IPS-NIHi7 (cell line): ENCODE results near the gene SUB1.
A peak's percentile ranks its signal among the peaks of the same experiment; 100 is the strongest.
"Not testable (repeated sequence)": the region's sequence is repeated elsewhere in the genome, so short reads cannot be mapped to it uniquely, and the experiment has no call there.

ENCODE experiments used
- DNase-seq: peaks from one replicate; pipeline ENCODE4 v3.0.0; 2012; ENCODE audit warnings: mixed read lengths; ENCODE audit errors: extremely low spot score

SUB1 gene

DNA sequence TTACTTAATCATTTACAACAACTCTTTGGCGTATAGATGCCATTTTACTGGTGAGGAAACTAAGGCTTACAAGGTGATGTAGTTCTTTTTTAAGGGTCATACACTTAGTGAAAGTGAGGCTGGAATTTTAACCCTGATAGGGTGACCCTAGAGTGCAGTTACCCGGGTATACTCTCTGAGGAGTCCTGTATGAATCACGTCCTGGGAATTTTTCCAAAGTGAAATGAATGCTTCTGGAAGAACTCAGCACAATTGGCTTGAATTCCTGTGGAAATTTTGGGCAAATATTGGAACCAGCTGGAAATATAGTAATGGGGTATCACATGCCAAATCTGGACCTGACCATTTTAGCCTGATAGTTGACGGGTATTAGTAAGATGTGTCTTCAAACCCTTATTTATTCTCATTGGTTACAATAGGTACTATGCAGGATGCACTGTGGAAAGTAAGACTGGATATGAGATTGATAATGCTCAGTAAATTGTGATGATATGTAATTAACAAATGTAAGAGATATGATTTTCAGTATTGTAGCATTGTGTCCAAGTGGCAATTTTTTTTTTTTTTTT is 14.8 kb downstream of the SUB1 start:
- no peak for DNase-seq

- DNase-seq, result no peak
Measured at GRCh38 chr5:32601623-32602295, 16.4 kb downstream of the SUB1 start.

DNA sequence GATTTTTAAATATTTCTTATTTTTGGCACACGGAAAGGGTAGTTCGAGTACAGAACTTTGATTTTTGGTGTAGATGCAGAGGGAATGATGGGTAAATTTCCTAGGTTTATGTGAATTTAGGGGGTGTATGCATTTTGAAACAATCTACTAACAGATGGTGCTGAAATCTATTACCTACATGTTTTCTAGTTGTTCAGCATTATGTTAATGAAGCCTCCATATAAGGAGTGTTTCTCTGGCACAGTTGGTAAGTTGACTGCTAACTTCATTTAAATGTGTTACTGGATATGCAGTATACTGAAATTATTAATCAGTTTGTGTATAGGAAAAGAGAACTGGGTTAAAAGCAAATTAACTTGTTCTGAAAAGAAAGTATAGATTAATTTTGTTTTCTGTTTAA is 17.5 kb downstream of the SUB1 start:
- DNase-seq, result no peak

DNA sequence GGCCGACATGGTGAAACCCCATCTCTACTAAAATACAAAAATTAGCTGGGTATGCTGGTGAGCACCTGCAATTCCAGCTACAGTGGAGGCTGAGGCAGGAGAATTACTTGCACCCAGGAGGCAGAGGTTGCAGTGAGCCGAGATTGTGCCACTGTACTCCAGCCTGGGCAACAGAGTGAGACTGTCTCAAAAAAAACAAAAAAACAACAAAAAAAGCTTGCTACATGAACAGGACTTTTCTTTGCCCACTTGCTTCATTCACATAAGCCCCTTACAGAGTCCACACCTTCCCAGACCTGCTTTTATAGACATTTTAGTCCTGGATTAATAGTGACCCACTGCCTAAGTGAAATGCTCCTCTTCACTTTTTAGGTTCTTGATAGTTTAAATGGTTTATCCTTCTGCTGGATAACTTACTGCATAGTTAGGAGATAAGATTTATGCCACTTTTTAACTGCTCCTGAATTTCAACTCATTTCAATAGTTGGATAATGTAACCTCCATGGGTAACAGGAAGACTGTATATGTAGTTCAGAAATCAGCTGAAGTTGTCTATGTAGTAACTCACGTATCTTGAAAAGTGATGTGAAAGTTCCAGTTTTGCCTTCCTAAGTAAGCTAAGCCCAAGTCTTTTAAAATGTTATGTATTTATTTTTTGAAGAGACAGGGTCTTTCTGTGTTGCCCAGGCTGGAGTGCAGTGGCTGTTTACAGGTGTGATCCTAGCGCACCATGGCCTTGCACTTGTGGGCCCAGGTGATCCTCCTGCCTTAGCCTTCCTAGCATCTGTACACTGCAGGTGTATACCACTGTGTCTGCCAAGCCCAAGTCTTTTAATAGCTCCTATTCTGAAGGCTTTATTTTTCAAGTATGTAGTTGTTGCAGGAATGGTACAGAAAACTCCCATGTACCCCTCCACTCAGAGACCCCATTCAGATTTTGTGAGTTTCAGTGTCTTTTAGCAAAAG is 19.7 kb downstream of the SUB1 start:
- DNase-seq, result no peak

DNA sequence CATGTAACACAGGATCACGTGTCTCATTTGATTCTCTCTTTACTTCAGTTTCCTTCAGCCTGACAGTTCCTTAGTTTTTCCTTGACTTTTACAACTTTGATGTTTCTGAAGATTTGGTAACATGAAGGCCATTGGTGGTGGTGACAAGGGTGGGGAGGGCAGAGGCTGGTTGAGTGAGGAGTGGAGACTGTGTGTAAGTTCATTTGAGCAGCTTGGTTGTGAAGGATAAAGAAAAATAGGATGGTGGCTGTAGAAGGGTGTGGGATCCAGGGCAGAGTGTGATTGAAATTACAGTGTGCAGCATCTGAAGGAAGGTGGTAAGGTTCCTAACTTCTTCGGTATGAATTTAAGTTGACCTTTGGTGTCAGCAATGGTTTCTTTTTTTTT is 20.4 kb downstream of the SUB1 start:
- DNase-seq, result no peak

- no peak for DNase-seq
Measured at GRCh38 chr5:32612134-32612888, 27.0 kb downstream of the SUB1 start.

GRCh38 chr5:32613050-32613672 is 27.8 kb downstream of the SUB1 start:
- peak; percentile 87 for DNase-seq

DNA sequence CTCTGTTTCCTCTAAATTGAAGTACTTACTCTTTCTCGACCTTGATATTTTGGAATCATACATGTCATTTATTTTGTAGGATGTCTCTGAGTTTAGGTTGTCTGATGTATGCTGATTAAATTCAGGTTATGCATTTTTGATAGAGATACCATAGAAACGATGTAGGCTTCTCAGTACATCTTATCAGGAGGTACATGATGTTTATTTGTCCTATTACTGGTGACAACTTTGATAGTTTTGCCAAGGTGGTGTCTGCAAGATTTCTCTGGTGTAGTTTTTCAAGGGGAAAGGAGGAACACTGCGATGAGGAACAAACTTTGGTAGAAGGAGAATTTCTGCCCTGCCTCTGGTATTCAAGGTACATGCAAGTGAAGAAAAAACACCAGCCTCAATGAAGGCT is 29.9 kb downstream of the SUB1 start:
- no peak for DNase-seq

GRCh38 chr5:32618962-32619361 is 33.6 kb downstream of the SUB1 start:
- DNase-seq, result no peak

GRCh38 chr5:32621256-32621655 is 35.9 kb downstream of the SUB1 start:
- no peak for DNase-seq

- no peak for DNase-seq
Measured at GRCh38 chr5:32625106-32625505, 39.7 kb downstream of the SUB1 start.

GRCh38 chr5:32625547-32625946 is 40.2 kb downstream of the SUB1 start:
- DNase-seq, result no peak

DNA sequence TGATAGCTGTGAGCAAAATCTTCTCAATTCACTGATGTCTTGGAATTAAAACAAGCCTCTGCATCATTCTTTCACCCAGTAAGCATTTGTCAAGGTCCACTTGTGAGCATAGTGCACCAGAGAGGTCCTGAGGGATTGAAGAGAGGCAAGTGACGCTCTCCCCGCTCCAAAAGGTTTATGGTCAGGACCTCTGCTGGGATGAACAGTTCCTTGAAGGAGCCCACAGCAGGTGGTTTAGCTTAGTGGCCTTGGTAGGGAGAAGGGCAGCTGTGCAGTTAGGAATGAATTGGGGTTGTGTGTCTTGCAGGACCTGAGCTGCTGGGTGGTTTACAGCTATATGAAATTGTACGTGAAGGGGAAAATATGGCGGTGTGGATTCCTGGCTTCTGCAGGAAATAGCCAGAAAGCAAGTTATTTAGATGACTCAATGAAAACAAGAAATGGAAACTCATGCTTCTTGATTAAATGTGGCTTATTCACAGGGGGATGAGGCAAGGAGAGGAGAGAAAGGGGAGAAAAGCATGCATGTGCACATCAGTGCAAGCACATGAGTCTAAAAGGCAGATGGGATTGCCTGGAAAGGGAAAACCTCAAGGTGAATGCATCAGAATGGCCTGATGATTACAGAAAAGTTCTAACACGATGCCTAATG is 42.0 kb downstream of the SUB1 start:
- no peak for DNase-seq

DNA sequence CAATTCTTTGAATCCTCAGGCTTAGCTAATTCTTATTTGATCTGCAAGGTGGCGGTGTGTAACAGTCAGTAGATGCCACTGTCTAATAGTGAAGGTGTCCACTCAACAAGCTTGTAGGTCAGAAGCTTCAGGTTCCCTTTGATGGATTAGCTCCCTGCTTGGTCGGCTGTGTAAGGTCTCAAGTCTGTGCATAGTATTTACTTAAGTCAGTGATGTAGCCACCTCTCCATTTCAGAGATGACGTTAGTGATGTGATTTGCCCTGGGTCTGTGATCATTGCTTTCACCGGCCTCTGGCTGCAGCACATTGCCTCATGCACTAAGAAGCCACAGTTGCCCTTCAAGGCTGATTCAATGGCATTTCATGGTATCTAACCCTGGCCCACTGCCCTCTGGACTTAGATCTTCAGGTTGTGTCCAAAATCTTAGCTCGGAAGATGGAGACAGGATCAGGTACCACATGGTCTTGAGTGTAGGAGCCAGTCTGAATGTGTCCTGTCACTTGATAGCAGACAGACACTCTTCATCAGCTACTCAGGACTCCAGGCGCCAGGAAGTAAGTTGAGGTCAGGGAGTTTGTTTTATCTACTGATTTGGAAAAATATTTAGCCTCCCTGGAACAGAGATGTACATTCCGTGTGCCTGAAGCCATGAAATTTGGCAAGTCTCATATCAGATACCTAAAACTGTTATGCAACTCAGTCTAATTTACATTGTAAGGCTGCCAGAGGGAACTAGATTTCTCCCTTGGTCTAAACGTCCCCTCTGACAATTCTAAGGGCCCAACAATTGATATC is 42.9 kb downstream of the SUB1 start:
- DNase-seq, result no peak

GRCh38 chr5:32630867-32631491 is 45.6 kb downstream of the SUB1 start:
- no peak for DNase-seq

DNA sequence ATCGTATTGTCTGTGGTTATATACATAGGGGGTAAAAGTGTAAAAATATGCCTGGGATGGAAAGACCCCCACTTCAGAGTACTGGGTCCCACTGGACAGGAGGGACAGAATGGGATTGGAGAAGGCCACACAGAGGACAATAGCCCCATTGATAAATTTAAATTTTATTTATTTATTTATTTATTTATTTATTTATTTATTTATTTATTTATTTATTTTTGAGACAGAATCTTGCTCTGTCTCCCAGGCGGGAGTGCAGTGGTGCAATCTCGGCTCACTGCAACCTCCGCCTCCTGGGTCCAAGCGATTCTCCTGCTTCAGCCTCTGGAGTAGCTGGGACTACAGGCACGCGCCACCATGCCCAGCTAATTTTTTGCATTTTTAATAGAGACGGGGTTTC is 47.7 kb downstream of the SUB1 start:
- not testable (repeated sequence) for DNase-seq

GRCh38 chr5:32638309-32638708 is 53.0 kb downstream of the SUB1 start:
- DNase-seq, result no peak

- no peak for DNase-seq
Measured at GRCh38 chr5:32639943-32640342, 54.6 kb downstream of the SUB1 start.

- DNase-seq, result no peak
Measured at GRCh38 chr5:32642276-32643002, 57.1 kb downstream of the SUB1 start.
